Measurements from ENCODE around the gene GOLT1A.

The GOLT1A gene

DNA sequence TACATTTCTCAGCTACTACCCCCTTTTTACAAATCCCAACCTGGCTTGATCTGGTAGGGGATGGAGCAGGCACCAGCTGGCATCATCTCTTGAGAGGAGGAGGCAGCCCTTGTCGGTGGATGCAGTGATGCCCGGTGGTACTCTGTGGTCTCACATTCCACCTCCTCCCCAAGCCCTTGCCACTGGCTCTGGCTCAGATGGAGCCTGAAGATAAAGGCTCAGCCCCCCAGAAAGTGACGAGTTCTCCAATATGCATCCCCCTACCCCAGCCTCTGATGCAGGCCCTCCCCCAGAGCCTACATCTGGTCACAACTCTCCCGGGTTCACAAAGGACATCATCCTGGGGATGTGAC, 3.8 kb upstream of the GOLT1A start:
- no peak for DNase-seq (ENCODE audit: low read depth)
- TF ChIP-seq, protein P1, sequence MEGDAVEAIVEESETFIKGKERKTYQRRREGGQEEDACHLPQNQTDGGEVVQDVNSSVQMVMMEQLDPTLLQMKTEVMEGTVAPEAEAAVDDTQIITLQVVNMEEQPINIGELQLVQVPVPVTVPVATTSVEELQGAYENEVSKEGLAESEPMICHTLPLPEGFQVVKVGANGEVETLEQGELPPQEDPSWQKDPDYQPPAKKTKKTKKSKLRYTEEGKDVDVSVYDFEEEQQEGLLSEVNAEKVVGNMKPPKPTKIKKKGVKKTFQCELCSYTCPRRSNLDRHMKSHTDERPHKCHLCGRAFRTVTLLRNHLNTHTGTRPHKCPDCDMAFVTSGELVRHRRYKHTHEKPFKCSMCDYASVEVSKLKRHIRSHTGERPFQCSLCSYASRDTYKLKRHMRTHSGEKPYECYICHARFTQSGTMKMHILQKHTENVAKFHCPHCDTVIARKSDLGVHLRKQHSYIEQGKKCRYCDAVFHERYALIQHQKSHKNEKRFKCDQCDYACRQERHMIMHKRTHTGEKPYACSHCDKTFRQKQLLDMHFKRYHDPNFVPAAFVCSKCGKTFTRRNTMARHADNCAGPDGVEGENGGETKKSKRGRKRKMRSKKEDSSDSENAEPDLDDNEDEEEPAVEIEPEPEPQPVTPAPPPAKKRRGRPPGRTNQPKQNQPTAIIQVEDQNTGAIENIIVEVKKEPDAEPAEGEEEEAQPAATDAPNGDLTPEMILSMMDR (IDR thresholded peaks at IDR 0.05; ENCODE audit: low read length, missing control alignments) = no peak

DNA sequence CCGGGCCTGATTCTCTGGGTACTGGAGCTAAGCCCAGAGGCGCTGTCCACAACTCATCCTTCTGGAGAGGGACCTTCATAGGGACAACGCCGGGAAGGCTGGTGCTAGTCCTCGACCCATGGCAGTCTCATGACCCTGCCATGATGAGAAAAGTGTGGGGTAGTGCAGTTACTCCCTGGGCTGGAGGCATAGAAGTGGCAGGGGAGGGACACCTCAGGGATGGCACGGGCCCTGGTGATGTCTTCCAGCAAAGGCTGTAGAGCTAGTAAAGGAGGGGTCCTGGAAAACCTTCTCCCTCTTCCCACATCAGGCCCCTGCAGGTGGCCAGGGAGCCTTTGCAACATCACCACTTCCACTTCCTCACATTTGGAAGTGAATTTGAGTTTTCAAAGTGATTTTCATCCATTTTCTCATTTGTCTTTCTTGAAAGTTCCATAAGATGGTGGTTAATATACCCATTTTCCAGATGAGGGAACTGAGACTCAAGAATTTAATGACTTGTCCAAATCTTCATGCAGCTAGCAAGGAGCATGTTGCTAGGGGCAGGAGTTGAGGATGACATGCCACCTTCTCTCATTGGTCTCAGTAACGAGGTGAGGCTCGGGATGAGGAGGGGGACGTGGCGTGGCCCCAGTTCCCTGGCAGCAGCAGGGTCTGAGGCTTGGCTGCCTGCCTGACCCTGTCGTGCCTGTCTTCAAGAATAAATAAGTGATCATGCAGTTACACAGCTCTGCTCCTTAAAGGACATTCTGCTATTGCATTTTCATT, 3.3 kb upstream of the GOLT1A start:
- TF ChIP-seq, protein P1 (IDR thresholded peaks at IDR 0.05; ENCODE audit: low read length, missing control alignments) = no peak
- DNase-seq (ENCODE audit: low read depth) = no peak
- H3K4me3 ChIP-seq (replicated peaks; ENCODE audit: low read depth, low read length) = no peak overlapping the region

More for the DNA sequence above, 3.8 kb upstream of the GOLT1A start:
- no peak overlapping the region for H3K4me3 ChIP-seq (replicated peaks; ENCODE audit: low read depth, low read length)

DNA sequence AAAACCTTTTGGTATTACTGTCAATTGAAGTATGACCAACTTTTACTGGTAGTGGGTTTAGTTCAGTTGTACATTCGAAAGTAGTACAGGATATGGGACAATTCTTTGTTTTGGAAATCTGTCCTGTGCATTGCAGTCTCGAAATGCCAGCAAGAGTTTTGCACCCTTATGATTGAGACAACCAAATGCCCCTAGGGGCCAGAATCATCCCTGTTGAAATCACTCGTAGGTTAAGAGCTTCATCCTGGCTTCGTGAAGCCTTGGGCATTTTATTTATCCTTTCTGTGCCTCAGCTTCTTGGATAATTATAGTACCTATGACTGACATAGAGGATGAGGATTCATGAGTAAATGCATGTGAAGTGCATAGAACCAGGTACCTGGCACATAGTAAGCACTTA, 2.4 kb upstream of the GOLT1A start:
- TF ChIP-seq, protein P1 (IDR thresholded peaks at IDR 0.05; ENCODE audit: low read length, missing control alignments) = no peak
- DNase-seq (ENCODE audit: low read depth) = no peak
- no peak overlapping the region for H3K4me3 ChIP-seq (replicated peaks; ENCODE audit: low read depth, low read length)

DNA sequence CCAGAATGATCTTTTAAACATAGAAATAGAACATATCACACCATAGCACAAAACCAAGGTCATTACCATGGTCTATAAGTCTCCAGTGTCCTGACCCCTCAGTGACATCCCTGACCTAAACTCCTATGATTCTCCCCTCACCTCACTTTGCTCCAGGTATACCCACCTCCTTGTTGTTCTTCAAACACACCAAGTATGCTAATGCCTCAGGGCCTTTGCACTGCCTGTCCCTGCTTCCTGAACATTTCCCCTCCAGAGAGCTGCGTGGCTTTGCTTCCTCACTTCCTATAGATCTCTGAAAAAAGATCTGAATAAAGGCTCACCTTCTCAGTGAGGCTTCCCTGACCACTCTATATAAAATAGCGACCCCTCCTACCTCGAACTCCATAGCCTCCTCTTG, 1.1 kb downstream of the GOLT1A start:
- no peak for DNase-seq (ENCODE audit: low read depth)
- H3K4me3 ChIP-seq (replicated peaks; ENCODE audit: low read depth, low read length) = no peak overlapping the region
- TF ChIP-seq, protein P1 (IDR thresholded peaks at IDR 0.05; ENCODE audit: low read length, missing control alignments) = no peak

DNA sequence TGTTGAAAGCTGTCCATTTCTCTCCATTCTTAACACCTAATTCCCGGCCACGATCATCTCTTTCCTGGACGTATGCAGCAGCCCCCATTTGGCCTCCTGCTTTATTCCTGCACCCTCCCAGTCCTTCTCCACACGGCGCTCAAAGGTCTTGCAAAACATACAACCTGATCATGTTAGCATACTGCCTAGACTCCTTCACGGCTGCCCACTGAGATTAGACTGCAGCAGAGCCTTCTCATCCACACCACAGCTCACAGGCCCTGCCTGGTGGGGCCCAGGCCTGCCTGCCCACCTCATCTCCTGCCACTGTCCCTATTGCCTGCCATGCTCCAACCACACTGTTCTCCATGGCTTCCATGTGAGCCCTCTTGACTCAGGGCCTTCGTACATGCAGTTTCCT, 2.7 kb downstream of the GOLT1A start:
- no peak overlapping the region for H3K4me3 ChIP-seq (replicated peaks; ENCODE audit: low read depth, low read length)
- TF ChIP-seq, protein P1 (IDR thresholded peaks at IDR 0.05; ENCODE audit: low read length, missing control alignments) = no peak
- DNase-seq (ENCODE audit: low read depth) = no peak

DNA sequence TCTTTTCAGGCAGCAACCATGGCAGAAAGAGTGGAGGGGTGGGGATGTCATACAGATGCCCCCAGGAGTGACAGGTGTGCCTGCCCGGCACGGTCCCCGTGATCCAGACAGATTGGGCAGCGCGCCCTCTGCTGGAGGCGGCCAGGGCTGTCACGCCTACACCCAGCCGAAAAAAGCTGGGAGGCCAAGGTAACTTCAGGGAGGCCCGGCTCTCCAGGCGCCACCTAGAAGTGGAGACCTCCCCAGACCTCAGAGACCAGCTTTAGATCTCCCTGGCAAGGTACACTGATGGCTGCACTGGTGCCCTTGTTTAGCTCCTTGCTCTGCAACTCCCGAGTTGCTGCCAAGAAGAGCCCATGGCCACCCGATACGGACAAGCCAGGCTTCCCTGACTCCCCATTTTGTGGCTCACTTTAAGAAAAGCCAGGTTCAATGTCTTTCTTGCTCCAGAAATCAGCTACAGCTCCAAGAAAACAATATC, 6.6 kb downstream of the GOLT1A start:
- DNase-seq (ENCODE audit: low read depth) = peak; percentile 34
- TF ChIP-seq, protein P1 (IDR thresholded peaks at IDR 0.05; ENCODE audit: low read length, missing control alignments) = peak; percentile 89
- no peak overlapping the region for H3K4me3 ChIP-seq (replicated peaks; ENCODE audit: low read depth, low read length)

DNA sequence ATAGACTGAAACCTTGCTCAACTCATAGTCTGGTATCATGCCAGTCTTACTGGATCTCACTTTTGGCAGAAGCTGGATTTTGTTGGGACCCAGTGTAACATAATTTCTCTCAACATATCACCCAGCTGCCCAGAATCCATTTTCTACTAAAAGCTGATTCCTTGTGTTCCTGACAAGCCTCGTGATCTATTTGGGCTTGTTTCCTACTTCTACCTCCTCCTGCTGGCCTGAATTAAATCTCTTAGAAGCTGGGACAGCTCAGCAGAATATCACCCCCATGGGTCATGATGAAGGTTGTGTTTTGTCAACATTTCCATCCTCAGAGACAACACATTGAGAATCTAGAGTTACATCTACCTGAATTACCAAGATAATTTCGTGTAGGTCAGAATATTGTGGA, 7.7 kb downstream of the GOLT1A start:
- H3K4me3 ChIP-seq (replicated peaks; ENCODE audit: low read depth, low read length) = no peak overlapping the region
- peak; percentile 31 for DNase-seq (ENCODE audit: low read depth)
- TF ChIP-seq, protein P1 (IDR thresholded peaks at IDR 0.05; ENCODE audit: low read length, missing control alignments) = peak; percentile 21

Measured in fibroblast of pulmonary artery (primary cell).